HG02973 (cell line): ENCODE data around the gene SARDH.

Source experiments
- ATAC-seq: cut with Tn5 transposase; IDR thresholded peaks from one replicate; pipeline ENCODE4 v1.9.1; 2021; ENCODE audit warnings: moderate library complexity; ENCODE audit not compliant: unreplicated experiment

Gene SARDH

DNA sequence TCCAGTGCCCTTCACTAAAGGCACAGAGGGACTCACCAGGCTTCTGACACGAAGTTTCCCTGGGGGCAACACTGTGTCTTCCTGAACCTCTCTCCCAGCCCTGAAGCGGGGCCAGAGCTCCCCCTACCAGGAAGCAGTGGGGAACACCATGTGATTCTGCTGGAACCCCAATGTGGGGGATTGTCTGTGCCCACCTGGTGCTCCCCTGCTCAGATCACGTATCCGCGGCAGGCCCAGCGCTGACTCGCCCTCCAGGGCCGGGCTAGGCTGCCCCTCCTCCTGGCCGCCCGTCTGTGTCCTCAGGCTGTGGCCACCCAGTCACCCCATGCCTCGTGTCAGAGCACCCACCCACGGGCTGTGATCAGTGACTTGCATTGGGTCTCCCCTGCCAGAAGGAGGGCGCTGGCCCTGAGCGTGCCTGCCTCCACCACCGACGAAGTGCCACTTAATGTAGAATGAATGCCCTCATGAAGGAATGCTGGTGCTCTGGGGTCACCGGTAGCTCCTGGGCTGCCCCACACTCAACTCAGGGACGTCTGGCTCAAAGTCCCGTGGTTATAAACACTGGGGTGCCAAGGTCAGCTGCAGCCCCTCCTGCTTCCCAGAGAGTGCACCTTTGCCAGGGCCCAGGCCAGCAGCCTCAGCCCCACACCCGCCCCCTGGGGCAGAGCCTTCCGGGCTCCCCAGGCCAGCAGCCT is 22.1 kb downstream of the SARDH start:
- ATAC-seq = no peak

DNA sequence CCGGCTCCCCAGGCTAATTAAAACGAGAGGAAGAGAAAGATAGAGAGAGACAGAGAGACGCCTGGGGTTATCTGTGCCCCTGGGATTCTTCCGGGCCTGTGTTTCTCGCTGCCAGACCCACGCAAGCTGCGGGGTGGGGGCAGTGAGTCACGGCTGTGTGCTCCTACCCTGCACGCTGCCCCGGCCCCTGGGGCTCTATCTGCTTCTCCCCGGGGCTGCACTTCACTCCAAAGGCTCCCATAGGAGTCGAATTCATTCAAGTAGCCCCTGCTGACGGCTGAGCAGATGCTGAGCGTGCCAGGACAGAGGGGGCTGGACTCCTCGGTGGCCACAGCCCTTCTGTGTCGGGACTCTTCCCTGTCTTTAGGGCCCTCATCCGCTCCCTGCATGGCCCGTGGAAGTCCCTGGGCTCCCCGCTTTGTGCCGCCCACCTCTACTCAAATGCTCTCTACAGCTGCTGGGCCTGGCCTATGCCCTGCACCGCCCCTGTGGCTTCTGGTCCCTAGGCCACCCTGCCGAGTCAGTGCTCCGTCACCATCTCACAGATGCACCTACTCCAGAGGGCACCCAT is 22.8 kb downstream of the SARDH start:
- ATAC-seq = no peak

DNA sequence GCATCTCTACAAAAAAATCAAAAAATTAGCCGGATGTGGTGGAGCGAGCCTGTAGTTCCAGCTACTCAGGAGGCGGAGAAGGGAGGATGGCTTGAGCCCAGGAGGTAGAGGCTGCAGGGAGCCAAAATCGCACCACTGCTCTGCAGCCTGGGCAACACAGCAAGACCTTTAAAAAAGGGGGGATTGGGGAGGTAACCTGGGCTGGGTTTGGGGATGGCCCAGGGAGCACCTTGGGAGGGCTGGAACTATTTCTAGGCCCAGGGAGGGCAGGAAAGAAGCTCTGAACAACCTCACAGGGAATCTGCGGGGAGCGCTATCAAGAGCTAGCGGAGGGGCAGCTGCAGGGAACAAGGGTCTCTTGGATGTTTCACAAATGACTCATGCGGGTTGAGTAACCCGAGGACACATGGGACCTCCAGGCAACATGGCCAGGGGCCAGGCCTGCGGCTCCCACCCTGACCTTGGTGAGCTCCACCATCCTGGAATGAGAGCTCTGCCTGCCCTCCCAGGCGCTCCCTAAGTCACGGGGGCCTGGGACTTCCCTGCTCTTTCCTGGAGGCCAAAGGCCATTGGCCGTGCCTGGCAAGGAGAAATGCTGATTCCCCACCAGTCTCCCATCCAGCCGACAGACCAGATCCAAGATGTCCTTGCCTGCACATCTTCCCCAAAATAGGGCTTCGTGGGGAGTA is 23.4 kb downstream of the SARDH start:
- no peak for ATAC-seq

DNA sequence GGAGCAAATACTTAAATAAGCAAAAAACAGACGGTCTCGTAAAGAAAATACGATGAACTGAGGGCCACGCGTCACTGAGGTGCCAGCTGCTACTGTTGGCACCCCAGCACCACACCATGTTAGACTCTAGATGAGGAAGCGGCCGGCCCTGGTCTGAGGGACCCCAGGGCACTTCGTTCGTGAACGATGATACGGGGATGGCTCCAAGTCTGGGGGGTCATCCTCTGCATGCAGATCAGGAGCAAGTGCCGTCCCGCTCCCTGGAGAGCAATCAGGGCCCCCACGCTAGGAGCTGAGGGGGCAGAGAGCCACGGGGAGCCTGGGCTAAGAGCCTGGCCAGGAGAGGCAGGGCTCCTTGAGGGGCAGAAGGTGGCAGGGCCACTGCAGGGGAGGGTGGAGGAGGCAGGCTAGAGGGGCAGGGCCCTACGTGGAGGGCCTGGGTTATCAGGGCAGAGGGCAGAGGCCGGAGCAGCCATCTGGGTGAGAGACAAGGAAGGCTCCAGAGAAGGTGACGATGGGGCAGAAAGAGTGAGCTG is 24.1 kb downstream of the SARDH start:
- no peak for ATAC-seq

DNA sequence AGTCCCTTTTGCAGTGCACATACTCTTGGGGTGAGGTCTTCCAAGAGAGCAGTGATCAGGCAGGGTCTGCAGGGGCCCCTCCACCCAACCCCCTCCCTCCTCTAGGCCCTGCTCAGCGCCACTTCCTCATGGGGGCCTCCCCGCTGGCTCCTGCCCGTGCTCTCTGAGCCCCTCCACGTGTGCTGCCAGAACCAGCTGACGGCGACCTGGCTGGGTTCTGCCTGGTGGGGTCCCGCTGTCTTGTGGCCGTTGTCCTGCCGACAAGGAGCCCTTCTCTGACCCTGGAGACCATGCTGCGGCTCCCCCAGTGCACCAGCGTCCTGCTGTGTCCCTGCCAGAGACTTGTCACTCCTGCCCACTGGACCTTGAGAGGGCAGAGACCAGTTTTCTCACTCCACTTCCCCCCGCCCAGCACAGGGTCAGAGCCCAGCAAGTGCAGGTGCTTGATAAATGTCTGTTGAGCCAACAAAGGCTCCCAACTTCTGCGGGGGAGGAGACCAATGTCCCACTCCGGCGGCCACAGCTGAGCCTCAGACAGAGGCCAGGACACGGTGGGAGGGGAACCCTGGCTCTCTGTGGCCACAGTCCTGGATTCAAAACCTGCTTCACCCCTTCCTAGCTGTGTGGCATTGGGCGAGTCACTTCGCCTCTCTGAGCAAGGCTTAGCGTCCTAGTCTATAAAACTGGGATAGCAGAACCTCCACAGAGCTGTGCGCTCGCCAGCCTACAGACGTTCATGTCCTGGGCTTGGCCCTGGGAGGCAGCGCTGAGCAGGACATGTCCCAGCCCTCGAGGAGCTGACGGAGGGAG is 24.8 kb downstream of the SARDH start:
- ATAC-seq = no peak

DNA sequence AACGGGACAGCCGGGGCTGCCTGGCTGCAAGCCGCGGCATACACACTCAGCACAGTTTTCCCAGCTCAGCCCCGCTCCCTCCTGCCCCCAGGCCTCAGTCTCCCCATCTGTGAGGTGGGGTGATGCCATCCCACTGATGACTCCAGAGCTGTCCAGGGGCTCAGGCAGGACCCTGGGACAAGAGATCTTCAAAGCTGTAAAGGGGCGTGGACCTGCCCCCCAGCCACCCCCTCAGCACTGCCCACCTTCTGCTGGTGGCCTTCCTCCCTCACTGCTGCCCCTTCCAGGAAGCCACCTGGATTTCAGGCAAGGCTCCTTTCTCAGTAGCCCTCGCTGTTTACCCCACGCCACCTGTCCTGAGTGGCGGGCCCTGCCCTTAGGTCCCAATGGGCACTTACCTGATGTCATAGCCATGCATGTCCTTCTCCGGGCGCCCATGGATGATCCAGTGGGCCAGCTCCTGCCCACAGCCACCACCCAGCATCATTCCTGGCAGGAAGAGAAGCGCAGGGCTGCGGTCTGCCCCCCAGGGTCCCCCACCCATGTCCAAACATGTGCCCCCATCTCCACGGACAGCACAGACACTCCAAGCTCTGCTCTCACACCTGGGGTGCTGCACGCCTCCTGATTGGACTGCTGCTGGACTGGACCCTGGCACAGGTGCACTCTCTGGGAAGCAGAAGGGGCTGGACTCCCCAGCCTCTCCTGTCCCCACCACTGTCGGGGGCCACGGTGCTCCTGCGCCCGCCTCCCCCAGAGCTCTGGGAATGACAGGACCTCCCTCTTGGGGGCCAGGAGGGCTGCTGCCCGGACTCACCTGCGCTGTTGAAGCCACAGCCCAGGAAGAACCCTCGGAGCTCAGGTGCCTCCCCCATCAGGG is 25.7 kb downstream of the SARDH start:
- no peak for ATAC-seq

DNA sequence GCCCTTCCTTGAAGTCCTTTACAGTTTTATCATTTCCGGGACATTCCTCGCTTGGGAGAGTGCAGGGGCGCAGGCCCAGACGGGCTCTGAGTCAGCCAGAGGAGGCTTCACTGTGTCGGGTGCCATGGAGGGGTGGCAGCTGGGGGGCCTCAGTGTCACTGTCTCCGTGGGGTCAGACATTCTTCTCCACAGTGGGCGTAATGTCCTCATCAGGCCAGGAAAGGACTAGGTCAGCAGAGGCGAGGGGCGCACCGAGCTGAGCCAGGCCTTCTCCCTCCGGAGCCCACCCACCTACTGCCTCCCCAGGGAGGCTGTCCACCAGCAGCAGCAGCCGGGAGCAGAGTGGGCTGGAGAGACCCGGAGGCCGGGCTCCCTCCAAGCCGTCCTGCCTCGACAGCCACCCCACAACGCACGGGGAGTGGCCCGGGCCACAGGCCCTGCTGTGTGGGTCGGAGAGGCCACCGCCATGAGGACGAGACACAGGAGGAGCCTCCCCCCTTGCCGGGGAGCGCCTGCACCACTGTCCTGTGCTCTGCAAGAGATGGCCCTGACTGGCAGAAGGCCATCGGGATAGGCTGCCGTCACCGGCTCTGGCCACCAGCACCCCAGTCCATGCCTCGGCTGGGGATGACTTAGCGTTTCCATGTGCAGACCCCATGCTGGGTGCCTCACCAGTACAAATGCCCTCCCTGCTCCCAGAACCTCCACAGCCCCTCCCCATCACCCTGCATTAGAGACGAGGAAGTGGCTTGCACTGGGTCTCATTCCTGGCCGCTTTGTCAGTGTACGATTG is 26.5 kb downstream of the SARDH start:
- ATAC-seq = no peak

DNA sequence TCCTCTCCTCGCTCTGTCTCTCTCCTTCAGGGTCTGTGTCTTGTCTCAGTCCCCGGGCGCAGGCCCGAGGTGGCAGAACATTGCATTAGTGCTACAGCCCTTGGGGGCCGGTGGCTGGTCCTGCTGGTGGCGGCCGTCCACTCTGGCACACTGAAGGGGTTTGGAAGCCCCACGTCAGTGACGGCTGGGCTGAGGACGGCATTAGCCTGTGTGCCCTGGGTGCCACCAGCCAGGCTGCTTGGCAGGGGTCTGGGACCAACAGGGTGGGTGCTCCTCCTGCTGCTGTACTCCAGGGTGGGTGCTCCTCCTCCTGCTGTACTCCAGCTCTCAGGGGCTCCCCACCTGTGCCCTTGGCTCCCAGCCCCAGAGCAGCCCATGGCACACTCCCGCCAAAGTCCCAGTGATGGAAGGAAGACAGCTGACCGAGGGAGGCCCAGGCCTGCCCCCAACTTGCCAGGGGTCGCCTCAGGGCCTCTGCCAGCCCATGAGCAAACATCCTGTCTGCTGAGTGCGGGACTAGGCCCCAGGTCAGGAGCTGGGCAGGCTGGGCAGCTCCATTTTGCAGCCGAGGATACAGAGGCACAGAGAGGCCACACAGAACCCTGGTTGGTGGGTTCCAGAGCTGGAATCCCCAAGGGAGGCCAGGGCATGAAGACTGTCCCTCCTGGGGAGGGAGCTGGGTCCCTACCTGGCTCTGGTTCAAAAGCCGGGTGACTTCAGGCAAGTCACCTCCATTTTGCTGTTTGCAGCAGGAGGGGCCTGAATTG is 27.3 kb downstream of the SARDH start:
- no peak for ATAC-seq

DNA sequence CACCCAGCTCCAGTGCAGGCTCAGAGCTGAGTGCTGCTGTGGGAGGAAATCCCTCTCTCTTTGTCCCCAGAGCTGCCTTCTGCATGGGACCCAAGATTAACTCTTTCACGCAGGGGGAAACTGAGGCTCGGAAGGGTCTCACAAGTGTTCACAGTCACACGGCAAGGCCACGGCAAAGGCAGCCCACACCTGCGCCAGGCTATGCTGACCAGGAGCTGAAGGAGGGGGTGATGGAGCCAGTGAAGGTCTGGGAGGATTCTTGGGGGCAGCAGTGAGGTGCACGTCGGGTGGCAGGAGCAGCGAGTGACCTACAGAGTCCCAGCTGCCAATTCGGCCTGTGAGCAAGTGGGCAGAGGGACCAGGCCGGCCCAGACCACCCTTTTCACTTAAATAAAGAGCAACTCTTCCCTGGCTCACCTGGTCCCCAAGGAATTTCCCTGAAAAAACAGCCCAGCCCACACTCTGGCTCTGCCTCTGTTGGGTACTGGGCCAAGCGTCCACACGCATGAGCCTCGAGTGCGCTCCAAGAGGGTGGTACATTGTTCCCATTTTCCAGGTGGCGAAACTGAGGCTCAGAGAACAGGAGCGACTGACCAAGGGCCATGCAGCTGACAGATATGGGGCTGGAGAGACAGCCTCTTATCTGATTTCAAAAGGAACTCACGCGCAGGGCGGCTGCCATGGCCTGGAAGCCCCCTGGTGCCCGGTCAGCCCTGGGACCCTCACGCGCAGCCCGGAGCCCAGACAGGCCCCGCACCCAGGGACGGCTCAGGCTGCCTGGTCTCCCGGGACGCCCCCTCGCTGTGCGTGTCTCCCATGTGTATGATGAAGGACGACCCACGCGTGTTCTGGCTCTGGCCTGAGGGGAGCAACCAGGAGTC is 28.2 kb downstream of the SARDH start:
- ATAC-seq = no peak

DNA sequence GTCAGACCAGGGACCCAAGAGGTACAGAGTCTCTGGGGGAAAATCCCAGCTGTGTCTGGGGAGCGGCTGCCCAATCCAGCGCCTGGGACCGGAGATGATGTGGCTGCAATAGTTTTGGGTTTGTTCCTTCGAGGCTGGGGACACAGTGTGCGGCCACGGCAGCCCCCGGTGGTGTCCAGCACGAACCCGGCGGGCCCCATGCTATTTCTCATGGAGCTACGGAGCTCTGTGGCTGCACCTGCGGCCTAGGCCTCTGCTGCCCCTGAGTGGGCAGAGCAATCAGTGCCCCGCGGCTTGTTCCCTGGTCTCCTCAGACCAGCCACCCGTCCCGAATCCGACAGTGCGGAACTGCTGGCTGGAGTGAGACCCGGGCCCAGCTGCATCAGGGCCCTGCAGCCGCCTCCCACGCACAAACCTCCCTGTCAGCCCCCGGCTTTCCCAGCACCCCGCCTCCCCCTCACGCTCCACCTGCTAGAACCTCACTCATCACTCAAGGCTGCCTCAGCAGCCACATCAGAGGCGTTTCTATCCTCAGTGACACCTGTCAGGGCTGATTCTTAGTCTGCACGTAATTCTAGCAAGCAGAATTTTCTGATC is 29.0 kb downstream of the SARDH start:
- ATAC-seq = no peak

DNA sequence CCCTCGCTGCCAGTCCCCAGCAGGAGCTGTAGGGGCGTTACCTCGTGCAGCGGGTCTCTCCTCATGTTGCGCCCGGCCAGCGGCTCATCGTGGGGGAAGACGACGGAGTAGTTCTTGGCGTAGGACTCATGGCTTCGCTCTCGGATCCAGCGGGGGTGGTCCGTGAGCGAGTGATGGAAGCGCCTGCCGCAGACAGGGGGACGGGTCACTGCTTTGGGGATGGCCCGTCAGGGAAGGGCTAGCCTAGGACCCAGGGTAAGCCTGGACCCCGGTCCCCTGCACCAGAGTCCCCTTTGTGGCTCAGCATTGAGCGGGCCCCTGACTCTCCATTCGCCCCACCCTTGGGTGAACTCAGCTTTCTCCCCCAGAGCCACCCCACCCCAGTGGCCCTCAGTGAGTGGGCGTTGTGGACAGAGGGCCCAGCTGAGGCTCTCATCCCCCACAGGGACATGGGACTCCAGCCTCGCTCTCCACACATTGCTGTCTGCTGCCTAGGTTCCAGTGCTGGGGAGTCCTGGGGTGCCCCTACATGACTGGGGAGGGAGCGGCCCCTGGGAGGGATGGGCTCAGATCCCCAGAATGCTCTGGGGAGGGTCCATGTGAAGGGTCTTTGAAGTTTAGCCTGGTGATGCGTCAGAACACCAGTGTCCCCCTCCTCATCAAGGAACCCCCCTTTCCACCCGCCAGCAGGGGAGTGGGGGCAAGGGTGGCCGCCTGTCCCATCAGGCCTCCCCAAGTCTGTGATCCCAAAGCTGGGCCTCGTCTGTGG is 29.7 kb downstream of the SARDH start:
- no peak for ATAC-seq

DNA sequence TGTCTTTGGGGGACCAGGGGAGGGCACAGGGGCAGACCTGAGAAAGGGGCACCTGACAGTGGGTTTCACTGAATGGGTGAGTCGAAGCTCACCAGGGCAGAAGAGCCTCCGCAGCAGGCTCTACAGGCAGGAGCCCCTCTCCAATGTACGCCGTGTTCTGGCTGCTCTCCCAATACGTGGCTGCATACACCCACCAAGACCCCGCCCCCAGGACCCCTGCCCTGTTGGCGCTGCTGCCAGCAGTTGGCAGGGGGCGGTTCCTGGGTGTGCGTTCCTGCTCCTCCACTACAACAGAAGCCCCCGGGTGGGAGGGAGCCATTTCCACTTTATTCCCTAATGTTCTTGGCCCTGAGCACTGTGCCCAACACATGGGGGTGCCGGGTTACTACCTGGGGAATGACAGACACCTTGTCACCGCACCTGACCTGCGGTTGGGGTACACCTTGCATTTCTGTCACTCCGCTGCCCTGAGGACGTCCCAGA is 30.3 kb downstream of the SARDH start:
- no peak for ATAC-seq

DNA sequence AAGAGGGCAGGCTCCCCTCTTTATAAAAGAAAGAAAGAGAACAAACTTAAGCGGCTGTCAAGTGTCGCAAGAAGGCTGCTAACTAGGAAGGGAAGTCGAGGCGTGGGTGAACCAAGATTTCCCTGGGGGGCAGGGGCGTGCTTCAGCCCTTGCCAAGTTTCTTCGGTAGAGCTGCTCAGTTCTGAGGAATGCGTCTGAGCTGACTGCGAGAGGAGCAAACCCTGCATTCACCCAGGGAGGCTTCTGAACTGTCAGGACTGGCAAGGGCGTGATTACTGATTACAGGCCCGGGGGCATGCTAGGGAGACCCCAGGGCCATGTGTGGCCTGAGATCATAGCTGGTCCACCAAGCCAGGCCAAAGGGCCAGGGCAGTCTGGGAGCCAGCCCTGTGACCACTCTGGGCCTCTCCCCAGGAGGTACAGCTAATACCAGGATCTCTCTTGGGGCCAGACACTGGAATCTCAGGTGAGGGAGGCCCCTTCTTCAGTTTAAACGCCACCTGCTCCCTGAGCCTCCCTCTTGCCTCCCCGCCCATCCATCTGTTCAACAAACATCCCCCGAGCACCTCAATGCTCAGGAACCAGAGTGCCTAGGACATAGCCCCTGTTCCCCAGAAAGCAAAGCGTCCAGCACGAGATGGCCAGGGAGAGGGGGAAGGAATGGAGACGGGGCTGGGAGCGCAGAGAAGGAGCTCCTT is 30.9 kb downstream of the SARDH start:
- ATAC-seq = no peak

DNA sequence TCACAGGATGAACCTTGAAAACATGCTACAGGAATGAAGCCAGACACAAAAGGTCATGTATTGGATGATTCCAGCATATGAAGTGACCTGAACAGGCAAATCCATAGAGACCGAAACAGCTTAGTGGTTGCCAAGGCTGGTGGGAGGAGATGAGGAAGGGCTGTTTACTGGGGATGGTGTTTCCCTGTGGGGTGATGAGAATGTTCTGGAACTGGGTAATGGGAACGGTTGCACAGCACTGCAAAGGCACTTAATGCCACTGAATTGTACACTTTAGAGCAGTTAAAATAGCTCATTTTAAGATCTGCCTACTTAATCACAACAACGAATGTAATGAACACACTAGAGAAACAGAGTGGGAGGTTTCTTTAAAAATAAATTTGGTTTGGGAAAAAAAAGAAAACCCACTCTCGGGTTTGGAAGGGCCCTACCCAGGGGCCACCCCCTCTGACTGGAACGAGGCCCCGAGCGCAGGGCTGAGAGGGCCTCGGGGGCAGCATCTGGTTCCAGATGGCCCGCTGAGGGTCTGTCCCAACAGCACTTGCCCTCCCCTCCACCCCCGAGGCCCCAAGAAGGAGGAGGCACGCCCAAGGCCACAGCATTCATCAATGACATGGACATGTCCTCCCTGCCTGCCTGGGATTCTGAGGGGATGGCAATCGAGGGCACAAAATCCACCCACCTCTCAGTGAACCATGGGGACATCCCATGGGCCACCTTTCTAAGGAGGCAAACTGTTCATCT is 31.7 kb downstream of the SARDH start:
- ATAC-seq = no peak

DNA sequence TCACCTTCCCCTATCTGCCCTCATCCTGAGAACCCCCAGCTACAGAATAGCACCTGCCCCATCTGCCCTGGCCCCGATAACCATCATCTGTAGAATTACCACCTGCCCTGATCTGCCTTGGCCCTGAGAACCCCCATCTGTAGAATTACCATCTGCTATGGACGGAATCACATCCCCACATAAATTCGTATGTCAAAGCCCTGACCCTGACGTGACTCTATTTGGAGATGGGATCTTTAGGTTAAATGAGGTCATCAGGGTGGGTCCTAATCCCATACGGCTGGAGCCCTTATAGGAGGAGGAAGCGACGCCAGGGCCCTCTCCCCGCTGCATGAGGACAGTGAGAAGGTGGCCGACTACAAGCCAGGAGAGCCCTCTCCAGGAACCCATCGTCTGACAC is 32.6 kb downstream of the SARDH start:
- no peak for ATAC-seq
